H1 (cell line): Measurements from ENCODE around the gene ZNF366. TPM values are rescaled to one million over a fixed set of nuclear protein-coding genes. Genes with fewer than 3 reads are reported as not detected.

ENCODE experiments used
- HDAC2 ChIP-seq, 2 experiments: fragments of 300-600 bp in 1 of 2; sonication (generic) in 1 of 2; IDR thresholded peaks; 2 replicates each; pipeline ENCODE4 v1.6.1; 2011 to 2012; ENCODE audit warnings: low read depth in 2 of 2, low read length in 2 of 2, mild to moderate bottlenecking in 2 of 2, moderate library complexity in 2 of 2, borderline replicate concordance in 1 of 2, inconsistent platforms in 1 of 2
- KDM1A ChIP-seq: fragments of 200-600, 300-600 bp; sonication (generic); IDR thresholded peaks from 2 replicates; pipeline ENCODE4 v1.7.1; 2016; ENCODE audit warnings: mild to moderate bottlenecking, low read length, borderline replicate concordance
- NANOG ChIP-seq: IDR thresholded peaks from 2 replicates; pipeline ENCODE4 v1.6.1; 2011; ENCODE audit warnings: low read length, low read depth, mild to moderate bottlenecking, inconsistent platforms; ENCODE audit not compliant: insufficient read depth, poor library complexity, severe bottlenecking
- RAD21 ChIP-seq, 2 experiments: IDR thresholded peaks in 1 of 2; conservative IDR thresholded peaks in 1 of 2; 2 replicates each; pipeline ENCODE4 v1.6.1; 2011; ENCODE audit warnings: low read depth in 2 of 2, low read length in 2 of 2, improper control_type of control experiment in 1 of 2, inconsistent platforms in 1 of 2, mild to moderate bottlenecking in 1 of 2, moderate library complexity in 1 of 2
- RFX5 ChIP-seq: IDR thresholded peaks from 2 replicates; pipeline ENCODE4 v1.6.1; 2011; ENCODE audit warnings: low read depth, low read length, improper control_type of control experiment, borderline replicate concordance
- SIN3A ChIP-seq, 2 experiments: IDR thresholded peaks in 1 of 2; conservative IDR thresholded peaks in 1 of 2; 2 replicates each; pipeline ENCODE4 v1.6.1; 2011 to 2012; ENCODE audit warnings: low read length in 2 of 2, improper control_type of control experiment in 1 of 2, low read depth in 1 of 2, mild to moderate bottlenecking in 1 of 2
- polyA plus RNA-seq, 7 experiments: library from polyadenylated mRNA; depleted of rRNA in 3 of 7; stranded (reverse) in 5 of 7; unstranded in 2 of 7; fragments of >200 nt in 5 of 7; fragments of 200-250 nt in 2 of 7; gene quantifications; 1 replicate in 5 of 7; 2 replicates in 1 of 7; 4 replicates in 1 of 7; pipeline versions ENCODE4 v1.2.1 to v1.2.3, GENCODE V29; 2011 to 2013; ENCODE audit warnings: missing spikeins in 2 of 7, mixed read lengths in 2 of 7
- total RNA-seq: library from RNA; stranded (reverse); fragmentation: NEBNext Ultra II Directional; extraction: Animal tissue kit (Norgen Biotek cat#: 25700); gene quantifications from 2 replicates; pipeline ENCODE4 v1.2.1, GENCODE V29; 2021

The ZNF366 gene
- total and polyA plus RNA-seq, 2 of the 8 experiments (the other 6 are each of a cell fraction or from before 2014, with no cell fraction given), result not detected

DNA sequence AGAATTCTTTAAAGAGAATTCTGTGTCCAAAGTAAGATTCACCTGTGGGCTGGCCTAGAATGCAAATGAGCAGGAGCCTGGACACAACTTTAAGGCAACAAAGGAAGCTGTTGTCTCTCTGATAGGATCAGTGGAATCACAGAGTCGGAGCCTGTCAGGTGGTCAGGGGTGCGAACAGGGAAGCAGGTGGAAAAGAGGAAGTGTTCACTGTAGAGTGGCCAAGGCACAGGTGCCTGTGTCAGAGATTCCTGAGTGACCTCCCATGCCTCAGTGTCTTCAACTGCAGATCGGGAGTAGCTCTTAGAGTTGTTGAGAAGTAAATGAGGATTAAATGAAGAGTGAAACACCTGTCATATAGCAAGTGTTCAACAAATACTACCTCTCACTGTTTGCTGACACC lies 48.8 kb downstream of the ZNF366 start (continued):
- TF ChIP-seq KDM1A (no peak), NANOG (no peak), HDAC2 (IDR thresholded peaks at IDR 0.05; ENCODE audit: borderline replicate concordance in 1 of 2, low read depth in 2 of 2, low read length in 2 of 2) (no peak), SIN3A (conservative IDR thresholded peaks at IDR 0.05 in 1 of 2, IDR thresholded peaks at IDR 0.05 in 1 of 2; ENCODE audit: low read depth in 1 of 2, low read length in 2 of 2) (no peak), RFX5 (no peak), RAD21 (IDR thresholded peaks at IDR 0.05 in 1 of 2, conservative IDR thresholded peaks at IDR 0.05 in 1 of 2; ENCODE audit: low read depth in 2 of 2, low read length in 2 of 2) (no peak)
